NCI-H2107 treated with DMSO at 0.1 percent for 48 hours (cell line): ENCODE measurements around the gene RASA2.

Source experiments
- DNase-seq: peaks from one replicate; lab custom pipeline; 2025; ENCODE audit not compliant: unreplicated experiment; lab: John Stamatoyannopoulos, UW

RASA2 gene

GRCh38 chr3:141642215-141642614, 155.4 kb downstream of the RASA2 start:
- no peak for DNase-seq

- DNase-seq = no peak
Measured at GRCh38 chr3:141643391-141643790, 156.6 kb downstream of the RASA2 start.

- DNase-seq = no peak
Measured at GRCh38 chr3:141643796-141644195, 157.0 kb downstream of the RASA2 start.

GRCh38 chr3:141644931-141645330, 158.1 kb downstream of the RASA2 start:
- no peak for DNase-seq

GRCh38 chr3:141646760-141647561, 160.1 kb downstream of the RASA2 start:
- DNase-seq = peak; percentile 11

- no peak for DNase-seq
Measured at GRCh38 chr3:141647562-141647915, 160.7 kb downstream of the RASA2 start.

GRCh38 chr3:141648055-141648910, 161.5 kb downstream of the RASA2 start:
- DNase-seq = no peak

- DNase-seq = no peak
Measured at GRCh38 chr3:141649871-141650270, 163.0 kb downstream of the RASA2 start.

GRCh38 chr3:141650783-141651182, 164.0 kb downstream of the RASA2 start:
- no peak for DNase-seq

GRCh38 chr3:141651409-141651808, 164.6 kb downstream of the RASA2 start:
- DNase-seq = no peak

- DNase-seq = no peak
Measured at GRCh38 chr3:141652349-141652748, 165.5 kb downstream of the RASA2 start.

- no peak for DNase-seq
Measured at GRCh38 chr3:141653847-141654246, 167.0 kb downstream of the RASA2 start.

GRCh38 chr3:141655801-141656200, 169.0 kb downstream of the RASA2 start:
- DNase-seq = no peak

GRCh38 chr3:141656771-141657170, 169.9 kb downstream of the RASA2 start:
- DNase-seq = no peak

GRCh38 chr3:141657516-141657915, 170.7 kb downstream of the RASA2 start:
- DNase-seq = no peak

GRCh38 chr3:141659821-141660613, 173.2 kb downstream of the RASA2 start:
- peak; percentile 64 for DNase-seq

GRCh38 chr3:141660614-141660947, 173.8 kb downstream of the RASA2 start:
- DNase-seq = no peak

GRCh38 chr3:141661229-141662196, 174.7 kb downstream of the RASA2 start:
- no peak for DNase-seq

GRCh38 chr3:141663993-141664392, 177.2 kb downstream of the RASA2 start:
- no peak for DNase-seq
